Glomerular visceral epithelial cell (primary cell): Measurements from ENCODE around the gene CRACR2A.

Experiments used
- DNase-seq: peaks from one replicate; pipeline ENCODE4 v3.0.0-alpha.2; 2016; ENCODE audit errors: extremely low spot score

The CRACR2A gene, protein sequence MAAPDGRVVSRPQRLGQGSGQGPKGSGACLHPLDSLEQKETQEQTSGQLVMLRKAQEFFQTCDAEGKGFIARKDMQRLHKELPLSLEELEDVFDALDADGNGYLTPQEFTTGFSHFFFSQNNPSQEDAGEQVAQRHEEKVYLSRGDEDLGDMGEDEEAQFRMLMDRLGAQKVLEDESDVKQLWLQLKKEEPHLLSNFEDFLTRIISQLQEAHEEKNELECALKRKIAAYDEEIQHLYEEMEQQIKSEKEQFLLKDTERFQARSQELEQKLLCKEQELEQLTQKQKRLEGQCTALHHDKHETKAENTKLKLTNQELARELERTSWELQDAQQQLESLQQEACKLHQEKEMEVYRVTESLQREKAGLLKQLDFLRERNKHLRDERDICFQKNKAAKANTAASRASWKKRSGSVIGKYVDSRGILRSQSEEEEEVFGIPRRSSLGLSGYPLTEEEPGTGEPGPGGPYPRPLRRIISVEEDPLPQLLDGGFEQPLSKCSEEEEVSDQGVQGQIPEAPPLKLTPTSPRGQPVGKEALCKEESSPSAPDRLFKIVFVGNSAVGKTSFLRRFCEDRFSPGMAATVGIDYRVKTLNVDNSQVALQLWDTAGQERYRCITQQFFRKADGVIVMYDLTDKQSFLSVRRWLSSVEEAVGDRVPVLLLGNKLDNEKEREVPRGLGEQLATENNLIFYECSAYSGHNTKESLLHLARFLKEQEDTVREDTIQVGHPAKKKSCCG

DNA sequence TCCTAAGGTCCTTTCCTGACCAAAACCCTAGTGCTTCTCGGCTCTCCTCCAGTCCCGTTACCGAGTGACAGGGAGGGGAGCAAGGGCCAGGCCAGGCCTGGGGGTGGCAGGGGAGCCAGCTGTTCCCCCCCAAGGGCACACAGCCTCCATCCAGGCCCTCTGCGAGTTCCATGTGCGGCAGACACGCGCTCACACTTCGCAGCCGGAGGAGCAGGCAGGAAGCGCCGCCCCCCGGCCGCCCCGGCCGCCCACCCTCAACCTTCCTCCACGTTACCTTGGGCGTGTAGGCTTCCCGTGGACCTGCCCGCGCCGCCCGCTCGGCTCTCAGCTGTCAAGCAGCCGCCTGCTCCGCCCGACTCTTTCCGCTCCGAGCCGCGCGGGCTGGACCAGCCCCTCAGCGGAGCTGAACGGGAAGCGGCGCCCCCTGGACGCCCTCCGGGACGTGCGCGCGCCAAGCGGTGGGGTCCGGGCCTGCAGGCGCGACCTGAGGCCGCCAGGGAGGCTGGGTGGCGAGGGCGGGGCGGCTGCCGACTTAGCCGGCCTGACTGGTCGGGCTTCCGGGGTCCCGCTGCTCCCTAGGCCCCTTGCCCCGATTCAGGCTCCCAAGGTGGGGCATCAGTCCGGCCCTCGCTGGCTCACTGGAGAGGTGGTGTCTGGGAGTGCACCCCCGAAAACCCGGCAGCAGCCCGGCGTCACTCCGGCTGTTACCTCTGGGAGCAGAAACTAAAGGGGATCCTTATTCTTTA lies at the start of gene CRACR2A:
Gene CRACR2A (minus strand): TSS at position 369 of the 746 bp plus-strand sequence. CDS start 56,110 bp downstream, outside the sequence.
- peak; percentile 45 for DNase-seq

DNA sequence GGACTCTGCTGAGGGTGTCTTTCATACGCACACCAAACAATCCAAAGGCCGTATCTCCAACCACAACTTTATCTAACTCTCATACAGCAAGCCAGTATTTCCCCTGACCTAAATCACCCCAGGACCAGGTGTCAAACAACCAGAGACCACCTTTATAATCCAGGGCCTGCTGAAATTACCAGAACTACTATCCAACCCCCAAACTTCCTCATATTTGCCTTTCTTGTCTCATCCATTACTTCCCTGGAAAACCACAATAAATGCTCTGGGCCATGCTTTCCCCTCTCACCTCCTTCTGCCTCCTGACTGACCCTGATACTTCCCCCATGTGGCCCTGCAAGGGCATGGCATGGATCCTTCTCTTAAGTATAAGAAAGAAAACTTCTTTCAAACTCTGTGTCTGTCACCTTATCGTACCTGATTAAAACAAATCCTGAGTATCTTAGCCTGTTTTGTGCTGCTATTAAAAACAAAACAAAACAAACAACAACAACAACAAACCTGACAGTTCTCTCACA lies 44.7 kb upstream of the CRACR2A start:
- no peak for DNase-seq

DNA sequence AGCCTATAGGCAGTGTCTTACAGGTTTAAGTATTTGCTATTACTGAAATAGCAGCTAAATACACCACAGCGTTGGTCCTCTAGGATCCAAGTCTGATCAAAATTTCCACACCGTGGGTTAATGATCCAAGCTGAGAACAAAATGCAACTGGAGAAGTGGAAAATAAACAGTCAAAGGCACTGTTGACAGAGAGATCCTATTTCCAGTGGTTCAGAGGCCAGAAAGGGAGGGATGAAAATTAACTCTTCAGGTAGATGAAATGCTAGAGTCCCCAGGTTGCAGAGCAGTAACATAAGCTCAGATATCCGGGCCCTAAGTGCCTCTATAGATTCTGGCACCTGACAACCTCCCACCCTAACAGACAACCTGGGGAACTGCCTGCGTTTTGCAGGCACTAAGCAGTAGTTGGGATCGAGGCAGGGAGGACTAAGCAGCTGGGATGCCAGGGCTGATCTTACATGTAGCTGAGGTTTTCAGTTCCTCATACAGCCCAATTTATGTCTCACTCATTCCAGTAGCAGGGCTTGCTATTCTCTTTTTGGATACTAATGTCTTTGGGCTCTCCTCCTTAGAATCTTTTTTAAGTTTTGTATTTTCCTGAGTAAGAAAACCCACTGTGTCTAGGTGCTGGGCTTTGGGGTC lies 42.7 kb upstream of the CRACR2A start:
- no peak for DNase-seq

DNA sequence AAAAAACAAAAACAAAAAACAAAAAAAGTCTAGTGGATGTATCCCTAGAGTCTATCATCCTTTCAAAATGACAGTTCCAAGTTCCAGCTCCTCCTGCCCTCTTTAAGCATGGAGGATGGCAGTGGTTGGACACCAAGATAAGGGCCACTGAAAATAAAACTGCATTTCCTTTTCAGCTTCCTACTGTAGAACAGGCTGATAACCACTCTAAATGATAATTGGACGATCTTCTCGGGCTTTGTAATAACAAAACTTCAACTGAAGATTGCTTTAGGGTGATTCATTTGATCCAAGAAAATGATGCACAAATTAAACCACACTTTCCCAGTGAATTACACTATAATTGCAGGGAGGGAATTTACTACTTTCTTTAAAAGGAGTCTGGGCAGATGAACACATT lies 42.2 kb upstream of the CRACR2A start:
- no peak for DNase-seq

DNA sequence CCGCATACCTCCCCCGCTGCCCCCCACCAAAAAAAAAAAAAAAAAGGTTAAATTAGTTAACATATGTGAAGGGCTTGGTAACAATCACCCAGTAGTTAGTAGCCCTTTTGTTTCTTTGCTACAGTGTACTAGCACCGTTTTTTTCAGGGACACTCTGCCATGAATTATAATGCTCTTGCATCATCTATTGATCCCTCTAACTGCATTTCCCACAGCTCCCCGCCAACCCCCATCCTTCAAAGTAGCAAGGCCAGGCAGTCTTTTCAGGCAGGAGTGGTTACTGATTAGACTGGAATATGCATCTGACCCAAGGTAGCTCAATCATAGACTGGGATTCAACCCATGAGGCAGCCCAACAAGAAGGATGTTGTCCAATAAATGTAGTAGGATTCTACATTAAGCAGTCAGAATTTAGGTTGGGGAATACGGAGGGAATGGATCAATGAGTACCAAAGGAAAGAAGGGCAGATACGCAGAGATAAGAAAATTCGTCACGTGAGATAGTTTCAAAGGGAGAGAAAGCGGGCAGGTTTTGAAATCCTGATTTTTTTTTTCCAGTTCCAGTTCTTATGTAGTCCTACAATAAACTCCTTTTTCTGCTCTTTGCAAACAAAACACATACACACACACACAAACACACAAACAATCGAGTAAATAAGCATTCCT lies 39.8 kb upstream of the CRACR2A start:
- no peak for DNase-seq

DNA sequence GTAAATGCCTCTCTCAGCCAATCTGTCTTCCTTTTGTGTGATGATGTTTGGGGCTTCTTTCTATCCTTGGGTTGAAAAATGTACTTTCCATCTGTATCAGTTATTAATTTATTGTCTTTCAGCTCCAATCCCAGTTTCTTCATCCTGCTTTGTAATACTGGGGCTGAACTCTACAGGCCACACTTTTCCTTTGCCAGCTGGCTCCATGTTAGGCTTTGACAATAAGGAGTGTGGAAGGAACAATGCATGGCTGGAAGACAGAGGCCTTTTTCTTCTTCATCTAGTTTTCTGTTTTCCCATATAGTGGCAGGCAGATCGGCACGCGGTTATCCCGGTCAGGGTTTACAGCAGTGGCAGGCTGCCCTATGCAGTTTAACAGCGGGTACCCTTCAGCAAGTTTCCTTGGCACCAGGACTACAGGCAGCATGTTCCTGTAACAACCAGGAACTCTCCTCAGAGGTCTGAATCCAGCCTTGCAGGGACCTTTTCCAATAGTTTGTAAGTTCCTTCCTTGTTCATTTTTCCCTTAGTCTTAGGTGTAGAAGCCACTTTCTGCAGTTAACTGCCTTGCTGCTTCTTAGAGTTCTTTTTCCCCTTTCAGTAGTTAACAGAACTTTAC lies 38.5 kb upstream of the CRACR2A start:
- no peak for DNase-seq

DNA sequence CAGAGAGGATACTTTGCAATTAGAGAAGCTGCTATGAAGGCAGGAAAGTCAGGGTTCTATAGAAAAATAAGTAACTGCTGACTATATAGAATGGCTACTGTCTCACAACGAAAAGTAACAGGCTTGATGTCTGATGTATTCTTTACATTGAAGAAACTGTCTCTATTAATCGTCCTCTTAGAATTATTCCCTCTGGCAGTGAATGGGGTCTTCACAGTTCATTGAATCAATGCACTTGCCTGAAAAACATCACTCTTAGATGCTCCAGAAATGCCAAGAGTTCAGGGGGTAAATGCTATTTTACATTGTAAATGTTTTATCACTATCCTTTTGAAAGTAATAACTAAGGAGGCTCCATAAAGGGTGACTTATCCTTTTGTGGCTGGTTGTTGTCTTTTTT lies 37.7 kb upstream of the CRACR2A start:
- no peak for DNase-seq

DNA sequence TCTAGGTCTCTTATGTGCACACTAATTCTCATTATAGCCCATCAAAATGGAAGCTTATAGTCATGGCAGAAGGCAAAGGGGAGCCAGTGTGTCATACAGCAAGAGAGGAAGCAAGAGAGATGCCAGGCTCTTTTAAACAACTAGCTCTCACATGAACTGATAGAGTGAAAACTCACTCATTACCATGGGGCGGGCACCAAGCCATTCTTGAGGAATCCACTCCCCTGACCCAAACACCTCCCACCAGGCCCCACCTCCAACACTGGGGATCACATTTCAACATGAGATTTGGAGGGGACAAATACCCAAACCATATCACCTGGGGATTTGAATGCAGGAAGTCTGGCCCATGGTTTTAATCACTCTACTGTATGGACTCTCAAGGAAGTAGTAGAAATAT lies 36.9 kb upstream of the CRACR2A start:
- no peak for DNase-seq

DNA sequence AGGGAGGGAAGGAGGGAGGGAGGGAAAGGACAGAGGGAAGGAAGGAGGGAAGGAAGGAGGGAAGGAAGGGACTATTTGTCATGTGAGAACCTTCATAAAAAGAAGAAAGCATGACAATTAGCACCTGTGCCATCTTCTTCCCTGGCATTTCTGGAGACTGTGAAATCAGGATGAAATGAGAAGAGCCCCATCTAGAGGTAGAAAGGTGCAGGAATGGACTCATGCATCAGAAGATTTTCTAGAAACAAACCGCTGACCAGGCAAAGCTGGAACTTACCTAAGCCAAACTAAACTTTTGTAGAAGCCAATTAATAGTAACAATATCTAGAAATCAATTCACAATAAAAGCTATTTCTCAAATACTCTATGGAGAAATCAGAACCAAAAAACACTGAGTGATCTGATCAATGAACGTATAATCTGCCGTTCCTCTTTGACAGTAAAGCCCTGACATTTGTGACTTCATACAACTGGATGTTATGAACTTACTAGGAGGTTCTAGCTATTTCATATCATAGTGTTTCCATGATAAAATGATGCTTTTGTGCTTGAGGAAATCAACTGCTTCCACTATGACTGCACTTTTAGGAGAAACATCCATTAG lies 24.4 kb upstream of the CRACR2A start:
- peak; percentile 33 for DNase-seq

DNA sequence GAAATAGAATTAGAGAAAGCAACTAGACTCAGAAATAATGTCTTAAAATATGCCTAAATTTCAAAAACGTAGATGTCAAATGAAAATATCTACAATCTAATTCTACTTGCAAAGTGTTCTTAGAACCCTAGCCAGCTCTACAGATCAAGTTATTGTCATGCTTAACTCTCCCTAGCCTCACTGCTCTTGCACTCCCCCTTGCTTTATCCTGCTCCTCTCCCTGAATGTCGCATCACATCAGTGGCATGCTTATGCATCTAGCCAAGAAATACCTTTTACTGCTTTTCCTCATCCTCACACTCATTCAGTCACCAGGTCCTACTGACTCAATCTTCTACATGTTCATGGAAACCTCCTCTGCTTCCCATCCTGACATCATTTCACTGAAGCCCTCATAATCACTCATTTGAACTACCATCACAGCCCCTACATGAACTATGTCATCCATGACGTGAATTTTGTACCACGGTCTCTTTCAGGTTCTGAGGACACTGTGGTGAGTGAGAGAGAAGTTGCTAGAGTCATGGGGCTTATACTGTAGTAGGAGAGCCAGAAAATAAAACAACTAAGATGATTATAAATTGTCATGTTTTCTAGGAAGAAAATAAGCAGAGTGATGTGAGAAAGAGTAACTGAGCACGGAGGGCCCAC lies 22.6 kb upstream of the CRACR2A start:
- no peak for DNase-seq

DNA sequence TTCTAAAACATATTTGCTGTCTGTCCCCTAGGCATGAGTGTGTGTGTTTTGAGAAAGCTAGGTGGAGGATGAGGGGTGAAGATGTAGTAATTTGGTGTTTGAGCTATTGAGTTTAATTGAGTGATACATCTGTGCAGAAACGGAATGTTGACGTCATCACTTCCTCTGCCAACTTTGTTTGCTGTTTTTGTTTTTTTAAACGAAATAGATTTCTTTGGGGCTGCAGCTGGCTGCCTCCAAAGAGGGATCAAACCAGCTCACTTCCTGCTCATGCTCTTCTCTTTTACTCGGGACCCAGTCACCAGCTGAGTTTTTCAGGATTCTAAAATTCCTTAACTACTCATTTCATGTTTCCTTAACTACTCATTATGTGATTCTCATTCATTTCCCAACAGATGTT lies 19.5 kb upstream of the CRACR2A start:
- no peak for DNase-seq

DNA sequence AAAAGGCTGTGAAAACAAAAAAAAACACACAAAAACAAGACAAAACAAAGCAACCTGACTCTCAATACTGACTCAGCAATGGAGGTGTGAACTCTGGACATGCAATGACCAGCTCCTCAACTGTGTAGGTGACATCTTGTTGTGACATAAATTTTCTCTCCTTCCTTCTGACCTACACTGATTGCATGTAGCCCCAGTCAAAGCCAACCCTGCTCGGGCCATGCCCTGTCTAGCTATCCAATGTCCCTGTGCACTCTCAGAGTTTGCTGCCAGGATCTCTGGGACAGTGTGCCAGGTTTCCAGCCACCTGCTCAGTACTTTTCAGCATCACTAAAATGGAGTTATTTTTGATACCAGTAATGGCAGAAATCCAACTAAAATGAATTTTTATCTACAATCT lies 18.9 kb upstream of the CRACR2A start:
- DNase-seq, result no peak

DNA sequence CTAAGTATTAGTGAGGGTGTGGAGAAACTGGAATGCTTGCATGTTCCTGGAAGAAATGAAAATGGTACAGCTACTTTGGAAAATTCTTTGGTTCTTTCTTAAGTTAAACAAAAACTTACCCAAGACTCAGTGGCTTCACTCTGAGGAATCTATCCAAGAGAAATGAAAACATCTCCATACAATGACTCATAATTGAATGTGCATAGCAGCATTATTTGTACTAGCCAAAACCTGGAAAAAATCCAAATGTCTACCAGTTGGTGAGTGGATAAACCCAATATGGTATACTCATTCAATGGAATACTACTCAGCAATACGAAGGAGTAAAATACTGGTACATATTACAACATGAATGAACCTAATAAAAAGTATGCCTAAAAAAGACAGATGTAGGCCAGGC lies 18.0 kb upstream of the CRACR2A start:
- peak; percentile 6 for DNase-seq

DNA sequence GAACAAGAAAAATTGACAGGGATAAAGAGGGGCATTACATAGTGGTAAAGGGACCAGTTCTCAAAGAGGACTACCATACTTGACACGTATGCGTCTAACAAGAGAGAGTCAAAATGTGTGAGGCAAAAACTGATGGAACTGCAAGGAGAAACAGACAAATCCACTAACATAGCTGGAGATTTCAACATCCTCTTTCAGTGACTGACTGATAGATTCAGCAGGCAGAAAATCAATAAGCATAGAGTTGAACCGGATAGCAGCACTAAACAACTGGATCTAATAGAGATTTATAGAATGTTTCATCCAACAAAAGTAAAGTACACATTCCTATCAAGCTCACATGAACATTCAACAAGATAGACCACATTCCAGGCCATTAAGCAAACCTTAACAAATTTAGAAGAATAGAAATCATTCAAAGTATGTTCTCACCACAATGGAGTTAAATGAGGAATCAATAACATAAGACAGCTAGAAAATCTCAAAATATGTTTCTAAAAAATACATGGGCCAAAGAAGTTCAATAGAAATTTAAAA lies 16.1 kb upstream of the CRACR2A start:
- DNase-seq, result no peak

DNA sequence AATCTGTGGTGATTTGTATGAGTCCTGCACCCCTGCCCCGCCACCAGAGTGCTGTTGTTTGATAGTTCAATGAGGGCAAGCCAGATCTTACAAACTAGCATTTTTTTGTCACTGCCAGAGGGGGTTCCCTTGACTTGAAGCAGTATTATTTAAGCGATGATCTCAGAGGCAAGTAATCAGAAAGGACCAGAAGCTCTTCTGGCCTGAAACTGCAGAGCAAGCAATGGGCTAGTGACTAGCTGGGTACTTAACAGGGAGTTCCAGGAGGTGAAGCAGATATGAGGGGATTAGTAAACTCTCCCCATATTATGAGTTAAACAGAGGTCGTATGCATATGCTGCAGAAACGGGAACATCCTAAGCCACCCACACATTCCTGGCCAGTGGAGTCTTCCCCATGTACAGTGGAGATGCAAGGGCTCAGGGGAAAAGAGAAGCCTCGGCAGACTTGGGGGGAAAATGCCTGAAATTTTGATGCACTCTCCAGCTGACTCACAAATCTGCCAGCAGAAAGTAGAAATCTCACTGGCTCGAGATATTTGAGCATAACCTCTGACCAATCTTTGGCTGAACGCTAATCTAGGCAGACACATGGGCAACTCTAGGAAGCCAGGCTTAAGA lies 8.3 kb upstream of the CRACR2A start:
- DNase-seq, result no peak

DNA sequence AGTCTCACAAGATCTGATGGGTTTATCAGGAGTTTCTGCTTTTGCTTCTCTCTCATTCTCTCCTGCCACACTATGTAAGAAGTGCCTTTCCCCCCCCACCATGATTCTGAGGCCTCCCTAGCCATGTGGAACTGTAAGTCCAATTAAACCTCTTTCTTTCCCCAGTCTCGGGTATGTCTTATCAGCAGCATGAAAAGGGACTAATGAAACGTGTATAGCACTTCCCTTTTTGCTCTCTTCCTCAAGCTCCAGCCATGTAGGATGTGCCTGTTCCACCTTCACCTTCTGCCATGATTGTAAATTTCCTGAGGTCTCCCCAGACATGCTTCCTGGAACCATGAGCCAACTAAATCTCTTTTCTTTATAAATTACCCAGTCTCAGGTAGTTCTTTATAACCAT lies 7.0 kb upstream of the CRACR2A start:
- DNase-seq, result no peak

DNA sequence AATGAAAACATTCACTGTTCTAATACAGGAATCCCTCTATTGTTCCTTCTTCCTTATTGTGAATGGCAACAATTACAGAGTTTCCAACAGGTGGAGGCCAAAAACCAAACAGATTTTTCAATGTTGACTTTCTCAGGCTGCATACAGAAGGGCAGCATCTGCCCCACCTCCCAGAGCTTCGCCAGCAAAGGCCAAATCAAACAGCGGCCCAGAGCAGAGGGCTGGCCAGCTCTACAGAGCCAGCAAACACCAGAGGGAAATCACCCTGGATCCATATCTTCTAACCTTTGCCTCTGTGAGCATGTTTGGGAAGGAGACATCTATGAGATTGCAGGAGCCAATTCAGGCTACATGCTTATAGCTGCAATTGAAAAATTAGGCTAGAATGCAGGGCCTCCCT lies 4.4 kb upstream of the CRACR2A start:
- no peak for DNase-seq

DNA sequence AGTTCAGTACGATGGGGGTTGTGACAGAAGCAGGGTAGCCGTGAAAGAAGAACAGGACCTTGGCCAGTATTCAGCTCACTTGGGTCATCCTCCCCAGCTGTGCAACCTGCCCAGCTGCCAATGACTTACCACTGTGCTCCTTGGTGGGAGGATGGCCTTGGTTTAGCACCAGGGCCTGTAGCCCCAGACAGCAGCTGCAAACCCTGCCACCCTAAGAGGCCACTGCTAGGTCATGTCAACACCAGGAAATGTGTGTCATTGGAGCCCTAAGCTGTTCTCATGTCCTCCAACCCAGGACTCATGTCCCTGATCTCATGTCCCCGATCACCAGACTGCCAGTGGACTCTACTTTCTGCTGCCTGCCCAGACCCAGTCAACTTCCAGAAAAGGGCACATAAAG lies 3.0 kb upstream of the CRACR2A start:
- DNase-seq, result no peak
